COR-L47 (cell line): ENCODE data around the gene ARL2BP.
A peak's percentile ranks its signal among the peaks of the same experiment; 100 is the strongest.

ENCODE experiments used
- DNase-seq: peaks from one replicate; lab custom pipeline; 2025; lab: John Stamatoyannopoulos, UW

ARL2BP gene

GRCh38 chr16:57235128-57236021 is 9.7 kb upstream of the ARL2BP start:
- peak; percentile 88 for DNase-seq

GRCh38 chr16:57236022-57236350 is 9.1 kb upstream of the ARL2BP start:
- no peak for DNase-seq

- no peak for DNase-seq
Observed at GRCh38 chr16:57238682-57239081, 6.4 kb upstream of the ARL2BP start.

GRCh38 chr16:57239107-57239506 is 6.0 kb upstream of the ARL2BP start:
- DNase-seq, result no peak

- DNase-seq, result no peak
Observed at GRCh38 chr16:57240851-57241250, 4.2 kb upstream of the ARL2BP start.

GRCh38 chr16:57242650-57243049 is 2.4 kb upstream of the ARL2BP start:
- DNase-seq, result no peak

- no peak for DNase-seq
Observed at GRCh38 chr16:57244463-57244766, 644 bp upstream of the ARL2BP start.

GRCh38 chr16:57245472-57246113 is 534 bp downstream of the ARL2BP start:
- DNase-seq, result no peak

- DNase-seq, result no peak
Observed at GRCh38 chr16:57251352-57251751, 6.3 kb downstream of the ARL2BP start.

GRCh38 chr16:57252148-57252721 is 7.2 kb downstream of the ARL2BP start:
- no peak for DNase-seq

GRCh38 chr16:57253466-57253865 is 8.4 kb downstream of the ARL2BP start:
- no peak for DNase-seq

GRCh38 chr16:57255686-57256415 is 10.8 kb downstream of the ARL2BP start:
- no peak for DNase-seq

- no peak for DNase-seq
Observed at GRCh38 chr16:57256601-57257395, 11.7 kb downstream of the ARL2BP start.

GRCh38 chr16:57257455-57258070 is 12.5 kb downstream of the ARL2BP start:
- no peak for DNase-seq

GRCh38 chr16:57258226-57258909 is 13.3 kb downstream of the ARL2BP start:
- DNase-seq, result no peak

GRCh38 chr16:57258910-57259475 is 13.9 kb downstream of the ARL2BP start:
- DNase-seq, result no peak

- DNase-seq, result no peak
Observed at GRCh38 chr16:57260294-57260929, 15.4 kb downstream of the ARL2BP start.

GRCh38 chr16:57261806-57262205 is 16.7 kb downstream of the ARL2BP start:
- no peak for DNase-seq

- no peak for DNase-seq
Observed at GRCh38 chr16:57262841-57263540, 17.9 kb downstream of the ARL2BP start.
